SK-N-SH treated with all-trans-retinoic acid at 6 μM for 48 hours (cell line): ENCODE measurements around the gene SLC2A6.

Source experiments
- SNAI2 ChIP-seq: fragments of 250-450 bp; sonication (Bioruptor Pico); IDR thresholded peaks from 2 replicates; pipeline ENCODE4 v1.5.0; 2020; ENCODE audit warnings: mild to moderate bottlenecking, moderate library complexity
- ZFP30 ChIP-seq: fragments of 450-650 bp; formaldehyde crosslinking; IDR thresholded peaks from 2 replicates; pipeline ENCODE4 v1.5.0; 2022; ENCODE audit warnings: mild to moderate bottlenecking, moderate library complexity
- TF ChIP-seq, protein P1 (sequence below): fragments of 250-450 bp; sonication (Bioruptor Pico); IDR thresholded peaks from 2 replicates; pipeline ENCODE4 v1.8.0; 2020; ENCODE audit warnings: mild to moderate bottlenecking, moderate library complexity, borderline replicate concordance

DNA sequence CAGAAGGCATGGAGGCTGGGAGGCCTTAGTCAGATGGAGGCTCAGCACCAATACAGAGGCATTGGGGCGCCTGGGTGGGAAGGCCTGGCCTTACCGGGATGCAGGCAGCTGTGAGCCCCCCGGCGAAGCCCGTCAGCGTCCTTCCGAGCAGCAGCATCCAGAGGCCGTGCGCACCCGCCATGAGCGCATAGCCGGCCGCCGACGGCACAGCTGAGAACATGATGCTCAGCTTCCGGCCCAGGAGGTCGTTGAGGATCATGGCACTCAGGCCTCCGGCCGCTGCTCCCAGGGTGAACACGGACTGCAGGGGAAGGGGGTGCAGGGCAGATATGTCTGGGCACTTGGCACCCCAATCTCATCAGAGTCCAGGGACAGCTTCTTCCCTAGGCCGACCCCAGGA lies 2.0 kb downstream of the SLC2A6 start:
- no peak for TF ChIP-seq ZFP30 (CRISPR knock-in tag)
- TF ChIP-seq, protein P1, sequence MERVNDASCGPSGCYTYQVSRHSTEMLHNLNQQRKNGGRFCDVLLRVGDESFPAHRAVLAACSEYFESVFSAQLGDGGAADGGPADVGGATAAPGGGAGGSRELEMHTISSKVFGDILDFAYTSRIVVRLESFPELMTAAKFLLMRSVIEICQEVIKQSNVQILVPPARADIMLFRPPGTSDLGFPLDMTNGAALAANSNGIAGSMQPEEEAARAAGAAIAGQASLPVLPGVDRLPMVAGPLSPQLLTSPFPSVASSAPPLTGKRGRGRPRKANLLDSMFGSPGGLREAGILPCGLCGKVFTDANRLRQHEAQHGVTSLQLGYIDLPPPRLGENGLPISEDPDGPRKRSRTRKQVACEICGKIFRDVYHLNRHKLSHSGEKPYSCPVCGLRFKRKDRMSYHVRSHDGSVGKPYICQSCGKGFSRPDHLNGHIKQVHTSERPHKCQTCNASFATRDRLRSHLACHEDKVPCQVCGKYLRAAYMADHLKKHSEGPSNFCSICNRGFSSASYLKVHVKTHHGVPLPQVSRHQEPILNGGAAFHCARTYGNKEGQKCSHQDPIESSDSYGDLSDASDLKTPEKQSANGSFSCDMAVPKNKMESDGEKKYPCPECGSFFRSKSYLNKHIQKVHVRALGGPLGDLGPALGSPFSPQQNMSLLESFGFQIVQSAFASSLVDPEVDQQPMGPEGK (CRISPR knock-in tag) = no peak
- TF ChIP-seq SNAI2 (CRISPR knock-in tag) = no peak
